Measurements from ENCODE around the gene AIPL1.

- TF ChIP-seq CTCF (IDR thresholded peaks at IDR 0.05; ENCODE audit: insufficient read depth, low read length, poor library complexity, severe bottlenecking) (no peak), EZH2phosphoT487 (conservative IDR thresholded peaks at IDR 0.05; ENCODE audit: low read length) (no peak)
These were observed 11.0 kb downstream of the AIPL1 start for GRCh38 chr17:6423931-6424330.
